Activated CD4-positive, CD25-positive, alpha-beta regulatory T cell treated with anti-CD3 and anti-CD28 coated beads, Interleukin-2, amount 50 U/mL, for 16 hours (primary cell): Measurements from ENCODE around the gene ANKDD1B.

Experiments used
- DNase-seq: peaks from one replicate; pipeline ENCODE4 v3.0.0-alpha.2; 2020; ENCODE audit warnings: low read depth, low spot score

The ANKDD1B gene

GRCh38 chr5:75616371-75616881, 5.2 kb downstream of the ANKDD1B start:
- DNase-seq, result no peak

GRCh38 chr5:75616971-75617621, 5.8 kb downstream of the ANKDD1B start:
- DNase-seq, result no peak

GRCh38 chr5:75617736-75618352, 6.6 kb downstream of the ANKDD1B start:
- no peak for DNase-seq

- DNase-seq, result no peak
Observed at GRCh38 chr5:75620184-75620959, 9.1 kb downstream of the ANKDD1B start.

GRCh38 chr5:75622564-75622963, 11.3 kb downstream of the ANKDD1B start:
- DNase-seq, result no peak

- no peak for DNase-seq
Observed at GRCh38 chr5:75623846-75624245, 12.6 kb downstream of the ANKDD1B start.

GRCh38 chr5:75626959-75627358, 15.7 kb downstream of the ANKDD1B start:
- DNase-seq, result no peak

GRCh38 chr5:75627801-75628200, 16.5 kb downstream of the ANKDD1B start:
- DNase-seq, result no peak

GRCh38 chr5:75630875-75631274, 19.6 kb downstream of the ANKDD1B start:
- no peak for DNase-seq

- DNase-seq, result no peak
Observed at GRCh38 chr5:75632321-75632720, 21.1 kb downstream of the ANKDD1B start.

- no peak for DNase-seq
Observed at GRCh38 chr5:75637949-75638348, 26.7 kb downstream of the ANKDD1B start.

GRCh38 chr5:75639535-75640311, 28.5 kb downstream of the ANKDD1B start:
- no peak for DNase-seq

GRCh38 chr5:75640395-75640794, 29.1 kb downstream of the ANKDD1B start:
- DNase-seq, result no peak

- DNase-seq, result no peak
Observed at GRCh38 chr5:75640826-75641225, 29.6 kb downstream of the ANKDD1B start.

GRCh38 chr5:75648712-75649111, 37.5 kb downstream of the ANKDD1B start:
- no peak for DNase-seq

- no peak for DNase-seq
Observed at GRCh38 chr5:75651575-75652238, 40.5 kb downstream of the ANKDD1B start.

GRCh38 chr5:75653521-75653920, 42.3 kb downstream of the ANKDD1B start:
- no peak for DNase-seq

- no peak for DNase-seq
Observed at GRCh38 chr5:75654693-75655295, 43.5 kb downstream of the ANKDD1B start.

GRCh38 chr5:75656311-75657003, 45.2 kb downstream of the ANKDD1B start:
- no peak for DNase-seq

GRCh38 chr5:75659791-75660450, 48.7 kb downstream of the ANKDD1B start:
- DNase-seq, result no peak
